ENCODE measurements around the gene TREX2.

TREX2 gene

DNA sequence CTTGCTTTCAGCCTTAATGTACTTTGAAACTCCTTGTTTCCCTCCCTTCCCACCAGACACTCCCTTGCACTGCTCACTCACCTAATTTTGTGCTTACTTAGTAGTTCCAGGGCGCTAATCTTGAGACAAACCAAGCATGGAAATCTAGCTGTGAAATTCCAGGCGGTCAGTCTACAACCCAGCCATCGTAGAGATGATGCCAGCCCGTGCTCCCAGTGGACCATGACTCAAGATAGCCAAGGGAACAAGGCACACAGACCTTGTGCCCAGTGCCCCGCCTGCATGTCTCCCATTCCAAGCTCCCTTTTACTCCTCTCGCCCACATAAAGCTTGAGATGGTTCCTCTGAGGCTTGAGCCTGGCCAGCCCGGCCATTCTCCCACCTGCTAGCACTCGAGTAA, 11.1 kb downstream of the TREX2 start:
- no peak for DNase-seq (ENCODE audit: low spot score)

DNA sequence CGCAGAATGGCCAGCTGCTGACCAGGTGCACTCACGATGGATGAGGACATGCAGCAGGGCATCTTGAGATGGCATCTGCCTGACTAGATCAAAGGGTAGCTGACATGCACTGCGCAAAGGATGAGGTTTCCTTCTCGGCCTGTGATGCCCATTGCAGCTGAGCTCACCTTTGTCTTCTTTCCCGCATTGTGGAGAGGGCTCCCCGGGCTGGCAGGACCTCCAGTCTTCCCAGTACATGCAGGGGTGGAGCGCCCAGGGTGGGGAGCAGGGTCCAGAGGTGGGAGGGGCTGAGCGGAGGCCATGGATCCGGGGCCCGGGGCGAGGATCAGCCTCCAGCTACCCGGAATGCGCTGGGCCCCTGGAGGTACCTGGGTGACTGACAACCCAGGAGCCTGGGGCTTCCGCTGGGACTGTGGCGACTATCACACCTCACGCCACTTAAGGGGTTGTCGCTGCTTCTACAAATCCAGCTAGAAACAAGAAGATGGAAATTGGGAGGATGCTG, 12.0 kb downstream of the TREX2 start:
- DNase-seq (ENCODE audit: low spot score): no peak

DNA sequence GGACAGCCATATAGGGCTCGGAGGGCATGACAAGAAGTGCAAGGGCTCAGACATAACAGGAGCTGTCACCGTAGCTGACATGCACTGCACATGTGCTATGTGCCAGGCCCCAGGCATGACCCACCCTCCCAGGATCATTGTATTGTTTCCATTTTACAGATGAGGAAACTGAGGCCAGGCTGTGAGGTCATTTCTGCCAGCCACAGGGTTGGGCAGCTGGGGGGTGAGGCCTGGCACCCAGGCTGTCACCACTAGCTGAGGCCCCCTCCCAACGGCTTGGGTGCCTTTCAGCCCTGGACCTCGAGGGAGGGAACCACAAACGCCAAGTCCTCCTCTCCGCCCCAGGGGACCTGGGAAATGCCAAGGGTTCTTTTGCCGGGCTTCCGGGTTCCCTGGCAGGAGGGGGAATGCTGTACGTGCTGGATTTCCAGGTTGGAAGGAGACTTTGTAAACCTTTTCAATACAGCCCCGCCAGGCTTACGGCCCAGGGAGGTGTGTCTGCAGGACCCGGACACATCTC, 12.6 kb downstream of the TREX2 start:
- no peak for DNase-seq (ENCODE audit: low spot score)

DNA sequence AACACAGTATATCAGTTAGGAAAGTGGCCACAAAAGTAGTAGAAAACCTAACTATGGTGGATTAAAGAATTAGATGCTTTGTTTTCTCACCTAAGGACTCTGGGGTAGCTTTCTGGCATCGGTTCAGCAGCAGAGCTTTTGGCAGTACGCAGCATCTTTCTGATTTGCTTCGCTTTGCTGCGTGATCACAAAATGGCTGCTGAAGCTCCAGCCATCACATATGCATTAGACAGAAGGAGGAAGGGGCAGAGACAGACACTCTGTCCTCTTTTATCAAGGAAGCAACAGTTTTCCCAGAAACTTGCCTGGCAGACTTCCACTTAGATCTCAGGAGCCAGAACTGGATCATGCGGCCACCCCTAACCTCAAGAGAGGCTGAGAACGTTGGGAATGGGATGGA, 15.1 kb downstream of the TREX2 start:
- no peak for DNase-seq (ENCODE audit: low spot score)

DNA sequence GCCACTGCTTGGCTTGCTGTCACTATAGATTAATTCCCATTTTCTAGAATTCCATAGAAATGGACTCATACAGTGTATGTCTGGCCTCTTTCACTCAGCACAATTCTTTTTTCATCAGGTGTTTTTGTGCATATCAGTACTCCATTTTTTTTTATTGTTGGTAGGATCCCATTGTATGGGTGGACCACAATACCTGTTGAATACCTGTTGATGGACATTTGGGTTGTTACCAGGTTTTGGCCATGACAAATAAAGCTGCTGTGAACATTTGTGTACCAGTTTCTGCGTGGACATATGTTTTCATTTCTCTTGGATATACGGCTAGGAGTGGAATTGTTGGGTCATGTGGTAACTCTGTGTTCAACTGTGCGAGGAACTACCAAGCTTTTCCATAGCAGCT, 19.7 kb downstream of the TREX2 start:
- no peak for DNase-seq (ENCODE audit: low spot score)

DNA sequence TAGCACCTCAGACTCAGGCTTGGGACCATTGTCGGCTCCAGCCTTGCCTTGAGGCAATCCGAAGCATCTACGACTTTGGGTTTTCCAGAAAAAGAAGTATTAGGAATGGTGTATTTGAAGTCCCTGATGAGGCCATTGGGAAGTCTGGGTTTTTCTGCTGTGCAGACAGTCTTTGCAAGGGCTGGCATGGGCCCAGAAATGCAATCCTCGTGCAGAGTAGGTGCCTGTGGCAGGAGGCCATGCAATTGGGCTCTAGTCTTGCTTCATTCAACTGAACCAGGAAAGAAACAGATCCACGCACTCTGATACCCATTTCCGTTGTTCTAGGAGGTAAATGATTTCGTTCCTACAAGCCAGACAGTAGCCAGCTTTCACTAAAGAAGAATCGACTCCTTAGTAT, 22.2 kb downstream of the TREX2 start:
- DNase-seq (ENCODE audit: low spot score): no peak

DNA sequence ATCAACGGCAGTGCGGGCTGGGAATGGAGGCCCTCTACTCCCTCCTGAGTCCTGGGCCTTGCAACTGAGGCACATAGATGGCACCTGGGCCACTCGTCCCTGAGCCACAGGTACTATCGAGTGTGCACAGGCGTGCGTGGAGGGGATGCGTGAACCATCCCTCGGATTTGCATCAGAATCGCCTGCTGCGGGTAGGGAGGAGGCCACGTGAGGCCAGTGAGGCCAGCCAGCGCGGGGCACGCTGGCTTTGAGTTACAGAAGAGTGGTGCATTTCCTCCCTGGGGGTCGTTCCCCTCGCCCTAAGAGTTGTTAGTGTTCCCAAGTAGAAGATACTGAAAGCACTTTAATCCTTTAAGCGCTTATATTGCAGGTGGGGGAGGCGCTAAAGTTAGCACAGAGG, 24.0 kb downstream of the TREX2 start:
- no peak for DNase-seq (ENCODE audit: low spot score)

DNA sequence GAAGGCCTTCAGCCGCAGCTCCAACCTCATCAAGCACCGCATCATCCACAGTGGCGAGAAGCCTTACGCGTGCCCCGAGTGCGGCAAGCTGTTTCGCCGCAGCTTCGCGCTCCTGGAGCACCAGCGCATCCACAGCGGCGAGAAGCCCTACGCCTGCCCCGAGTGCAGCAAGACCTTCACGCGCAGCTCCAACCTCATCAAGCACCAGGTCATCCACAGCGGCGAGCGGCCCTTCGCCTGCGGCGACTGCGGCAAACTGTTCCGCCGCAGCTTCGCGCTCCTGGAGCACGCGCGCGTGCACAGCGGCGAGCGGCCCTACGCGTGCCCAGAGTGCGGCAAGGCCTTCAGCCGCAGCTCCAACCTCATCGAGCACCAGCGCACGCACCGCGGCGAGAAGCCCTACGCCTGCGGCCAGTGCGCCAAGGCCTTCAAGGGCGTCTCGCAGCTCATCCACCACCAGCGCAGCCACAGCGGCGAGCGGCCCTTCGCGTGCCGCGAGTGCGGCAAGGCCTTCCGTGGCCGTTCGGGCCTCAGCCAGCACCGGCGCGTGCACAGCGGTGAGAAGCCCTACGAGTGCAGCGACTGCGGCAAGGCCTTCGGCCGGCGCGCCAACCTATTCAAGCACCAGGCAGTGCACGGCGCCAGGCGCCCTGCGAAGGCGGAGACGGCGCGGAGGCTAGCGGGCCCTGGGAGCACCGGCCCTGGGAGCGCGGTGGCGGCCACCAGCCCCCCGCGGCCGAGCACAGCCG, 24.8 kb downstream of the TREX2 start:
- DNase-seq (ENCODE audit: low spot score): no peak

DNA sequence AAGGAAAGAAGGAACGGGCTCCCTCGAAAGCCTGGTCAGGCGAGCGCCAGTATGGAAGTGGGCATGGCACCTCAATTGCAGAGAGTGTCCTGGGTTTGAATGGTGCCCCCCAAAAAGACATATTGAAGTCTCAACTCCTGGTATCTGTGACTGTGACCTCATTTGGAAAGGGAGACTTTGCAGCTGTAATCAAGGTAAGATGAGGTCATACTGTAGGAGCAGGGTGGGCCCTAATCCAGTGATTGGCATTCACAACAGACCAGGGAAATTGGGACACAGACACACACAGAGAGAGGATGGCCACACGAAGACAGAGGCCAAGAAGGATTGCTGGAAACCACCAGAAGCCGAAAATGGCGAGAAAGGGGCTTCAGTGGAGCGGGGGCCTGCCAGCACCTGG, 28.2 kb downstream of the TREX2 start:
- no peak for DNase-seq (ENCODE audit: low spot score)

DNA sequence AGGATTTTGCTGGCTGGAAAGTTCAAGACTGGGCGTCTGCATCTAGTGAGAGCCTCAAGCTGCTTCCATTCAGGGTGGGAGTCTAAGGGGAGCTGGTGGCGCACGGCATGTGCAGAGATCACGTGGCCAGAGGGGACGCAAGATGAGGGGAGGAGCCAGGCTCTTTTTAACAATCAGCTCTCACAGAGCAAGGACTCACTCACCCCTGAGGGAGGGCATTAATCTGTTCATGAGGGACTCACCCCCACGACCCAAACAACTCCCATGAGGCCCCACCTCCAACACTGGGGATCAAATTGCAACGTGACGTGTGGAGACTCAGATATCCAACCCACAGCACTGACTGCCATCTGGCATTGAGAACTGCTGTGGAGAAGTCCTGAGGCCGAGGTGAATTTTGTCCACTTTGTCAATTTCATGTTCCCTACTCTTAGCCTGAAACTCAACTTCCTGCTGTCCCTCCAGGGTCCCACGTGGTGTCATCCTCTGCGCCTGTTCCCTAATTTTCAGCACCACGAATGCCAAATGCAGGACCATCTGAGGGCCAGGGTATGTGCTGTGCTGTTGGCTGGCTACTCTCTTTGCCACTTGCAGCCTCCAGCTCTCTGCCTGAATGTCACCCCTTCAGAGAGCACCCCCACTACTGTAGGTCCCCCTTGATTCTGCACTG, 28.9 kb downstream of the TREX2 start:
- DNase-seq (ENCODE audit: low spot score): no peak

DNA sequence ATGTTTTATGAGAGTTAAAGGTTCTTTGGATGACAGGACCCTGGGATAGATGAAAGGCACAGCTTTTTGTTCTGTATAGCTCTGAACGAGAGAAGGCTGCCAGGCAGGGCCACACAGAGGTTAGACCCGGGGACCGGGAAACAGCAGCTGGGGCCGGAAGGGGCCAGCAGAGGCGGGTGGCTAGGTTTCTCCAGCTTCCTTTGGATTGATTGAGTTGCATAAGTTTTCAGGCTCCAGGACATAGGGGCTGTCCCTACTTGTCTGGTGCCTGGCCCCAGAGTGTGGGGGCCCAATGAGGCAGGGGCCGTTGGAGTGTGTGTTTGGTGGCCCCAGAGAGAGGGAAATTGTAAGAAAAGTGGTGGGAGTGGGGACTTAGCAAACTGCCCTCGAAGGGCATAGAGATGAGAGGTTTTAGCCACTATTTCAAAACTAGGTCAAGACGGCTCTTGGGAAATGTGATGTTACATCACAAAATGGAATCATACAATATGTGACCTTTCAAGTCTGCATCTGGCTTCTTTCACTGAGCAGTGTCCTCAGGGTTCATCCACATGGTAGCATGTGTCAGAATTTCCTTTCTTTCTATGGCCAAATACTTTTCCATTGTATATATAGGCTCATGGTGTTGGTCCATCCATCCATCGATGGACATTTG, 30.9 kb downstream of the TREX2 start:
- no peak for DNase-seq (ENCODE audit: low spot score)

DNA sequence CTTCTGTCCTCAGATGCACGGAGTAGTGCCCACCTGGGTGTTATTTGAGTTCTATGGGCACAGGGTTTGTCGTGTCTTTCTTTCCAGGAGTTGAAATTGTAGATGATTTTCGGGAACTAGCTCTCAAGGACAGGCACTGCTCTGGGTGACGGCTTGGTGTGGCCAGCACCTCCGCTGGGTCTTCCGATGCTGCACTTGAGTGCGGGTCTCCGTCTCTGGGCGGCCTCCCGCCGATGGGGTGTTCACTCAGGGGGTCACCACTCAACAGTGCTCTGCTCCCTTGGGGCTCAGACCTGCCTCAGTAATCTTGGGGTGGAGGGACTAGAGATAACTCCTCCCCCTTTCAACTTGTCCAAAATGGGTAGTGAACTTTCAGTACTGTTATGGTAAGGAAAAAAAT, 32.1 kb downstream of the TREX2 start:
- DNase-seq (ENCODE audit: low spot score): no peak

DNA sequence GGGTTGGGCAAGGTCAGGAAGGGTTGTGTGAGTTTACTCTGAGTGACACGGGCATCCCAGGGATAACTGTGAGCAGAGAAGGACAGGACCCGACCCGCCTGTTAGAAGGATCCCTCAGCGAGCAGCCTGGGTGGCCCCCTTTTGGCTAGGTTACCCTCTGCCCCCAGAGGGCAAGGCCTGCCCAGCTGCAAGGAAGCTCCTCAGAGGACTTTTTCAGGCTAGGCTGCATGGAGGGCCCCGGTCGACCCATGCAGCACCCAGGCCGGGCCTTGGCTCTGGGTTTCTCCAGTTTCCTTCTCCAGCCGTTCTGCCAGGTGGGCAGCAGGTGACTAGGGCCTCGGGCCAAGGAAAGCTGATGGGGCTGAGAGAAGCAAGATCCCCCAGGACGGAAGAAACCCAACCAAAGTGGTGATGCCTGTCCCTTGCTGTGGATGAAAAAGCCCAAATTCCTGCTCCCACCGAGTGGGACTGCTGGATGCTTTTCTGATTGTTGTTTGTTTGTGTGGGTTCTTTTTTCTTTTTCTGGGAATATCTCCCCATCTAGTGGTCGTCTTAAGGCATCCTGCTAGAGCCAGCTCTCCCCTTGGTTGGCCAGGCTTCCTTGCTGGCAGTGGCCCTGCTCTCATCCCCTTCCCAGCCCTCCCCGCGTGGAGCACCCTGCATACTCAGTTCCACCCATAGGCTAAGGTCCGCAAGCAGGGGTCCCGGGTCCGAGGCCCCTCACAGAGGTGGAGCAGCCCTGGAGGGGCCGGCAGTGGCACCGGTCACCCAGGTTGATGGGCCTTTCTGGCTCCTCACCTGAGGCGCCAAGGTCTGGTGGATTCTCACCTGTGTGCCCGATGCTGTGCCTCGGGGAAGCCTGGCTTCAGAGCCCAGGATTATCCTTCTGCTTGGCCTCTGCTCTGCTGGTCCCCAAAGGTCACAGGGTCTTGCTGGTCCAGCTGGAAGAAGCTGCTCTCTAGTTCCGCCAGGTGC, 32.8 kb downstream of the TREX2 start:
- no peak for DNase-seq (ENCODE audit: low spot score)

DNA sequence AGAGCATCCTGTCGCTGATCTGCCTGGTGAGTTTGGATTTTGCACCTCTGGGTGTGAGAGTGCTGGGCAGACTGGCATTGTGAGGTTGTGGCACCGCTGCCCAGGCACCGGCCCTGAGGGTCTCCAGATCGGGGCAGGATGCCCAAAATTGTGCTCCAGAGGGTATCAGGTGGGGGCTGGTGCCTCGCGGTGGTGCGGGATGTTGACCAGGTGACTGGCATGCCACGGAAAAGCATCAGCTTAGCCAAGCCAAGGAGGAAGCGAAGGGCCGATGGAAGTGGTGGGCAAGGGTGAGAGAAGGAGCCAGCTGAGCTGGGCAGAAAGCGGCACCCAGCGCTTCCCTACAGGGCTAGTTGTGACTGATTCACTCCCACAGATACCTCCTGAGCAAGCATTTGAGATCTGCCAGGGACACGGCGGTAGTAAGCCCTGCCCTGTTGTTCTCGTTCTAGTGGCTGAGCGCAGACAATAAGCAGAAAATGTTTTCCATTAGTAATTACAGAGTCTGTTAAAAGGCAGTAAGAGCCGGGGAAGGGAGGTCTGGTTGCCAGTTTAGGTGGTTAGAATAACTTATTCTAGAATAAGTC, 33.8 kb downstream of the TREX2 start:
- no peak for DNase-seq (ENCODE audit: low spot score)

DNA sequence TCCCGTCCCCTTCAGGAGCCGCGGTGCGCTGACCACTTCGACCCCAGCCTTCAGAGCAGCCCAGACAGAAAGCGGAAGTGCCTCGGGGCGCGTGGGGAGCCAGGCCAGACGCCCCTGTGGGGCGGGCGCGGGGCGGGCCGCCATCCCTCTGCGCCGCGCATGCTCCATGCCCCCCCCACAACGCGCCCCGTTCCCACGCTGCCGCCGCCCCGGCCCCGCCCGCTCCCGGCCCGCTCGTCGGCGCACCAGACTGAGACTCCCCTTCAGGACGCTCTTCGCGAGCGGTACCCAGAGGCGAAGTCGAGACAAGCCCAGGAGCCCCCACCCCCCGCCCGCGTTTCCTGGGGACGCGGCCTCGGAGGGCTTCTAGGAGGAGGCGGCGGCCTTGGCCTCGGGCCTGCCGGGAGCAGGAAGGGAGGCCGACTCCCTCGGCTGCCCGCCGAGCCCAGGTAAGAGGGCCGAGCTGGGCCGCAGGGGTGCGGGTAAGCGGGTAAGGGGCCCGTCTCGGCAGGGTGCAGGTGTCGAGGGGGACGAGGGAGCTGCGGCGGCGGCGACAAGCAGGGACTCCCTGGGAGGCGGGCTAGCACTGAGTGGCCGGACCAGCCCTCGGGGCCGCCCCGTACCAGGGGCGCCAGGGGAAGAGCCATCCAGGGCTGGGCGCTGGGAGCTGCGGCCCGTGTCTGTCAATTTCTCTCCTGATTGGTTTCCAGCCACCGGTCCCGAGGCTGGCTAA, 34.4 kb downstream of the TREX2 start, which contains the start of gene ZFP92:
Gene ZFP92, plus strand, starts transcription at position 218 of the 733 bp plus-strand sequence. CDS start 6,851 bp downstream, outside the sequence.
- DNase-seq (ENCODE audit: low spot score): no peak

DNA sequence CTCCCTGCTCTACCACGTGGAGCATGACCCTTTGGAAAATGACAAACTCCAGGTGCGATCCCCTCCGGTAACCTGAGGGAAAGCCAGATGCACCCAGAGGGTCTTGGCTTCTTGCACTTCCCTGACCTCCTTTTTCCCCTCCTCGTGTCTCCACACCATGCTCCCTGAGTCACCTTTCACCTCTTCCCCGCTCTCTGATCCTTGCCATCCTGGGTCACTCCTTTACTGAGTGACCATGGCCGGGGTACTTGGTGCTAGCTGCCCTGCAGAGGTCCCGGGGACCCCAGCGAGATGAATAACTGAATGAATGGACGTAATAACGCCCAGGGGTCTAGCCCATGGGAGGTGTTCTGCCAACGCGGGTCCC, 35.0 kb downstream of the TREX2 start:
- no peak for DNase-seq (ENCODE audit: low spot score)

DNA sequence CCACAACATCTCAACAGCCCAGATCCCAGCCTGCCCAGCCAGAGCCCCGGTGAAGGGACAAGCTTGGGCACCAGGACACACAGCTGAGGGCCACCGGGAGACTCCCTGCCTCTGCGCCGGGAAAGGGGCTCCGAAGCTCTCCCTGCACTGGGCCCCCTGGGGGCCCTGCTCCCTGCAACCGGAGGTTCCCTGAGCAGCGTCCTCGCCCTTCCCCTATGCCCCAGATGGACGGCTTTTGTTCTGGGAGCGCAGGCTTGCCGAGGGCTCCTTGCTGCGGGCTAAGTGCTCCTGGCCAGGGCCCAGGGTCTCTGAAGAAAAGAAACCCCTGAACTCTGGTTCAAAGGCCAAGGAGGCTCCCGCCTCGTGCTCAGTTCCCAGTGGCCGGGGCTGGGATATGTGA, 35.5 kb downstream of the TREX2 start:
- no peak for DNase-seq (ENCODE audit: low spot score)

DNA sequence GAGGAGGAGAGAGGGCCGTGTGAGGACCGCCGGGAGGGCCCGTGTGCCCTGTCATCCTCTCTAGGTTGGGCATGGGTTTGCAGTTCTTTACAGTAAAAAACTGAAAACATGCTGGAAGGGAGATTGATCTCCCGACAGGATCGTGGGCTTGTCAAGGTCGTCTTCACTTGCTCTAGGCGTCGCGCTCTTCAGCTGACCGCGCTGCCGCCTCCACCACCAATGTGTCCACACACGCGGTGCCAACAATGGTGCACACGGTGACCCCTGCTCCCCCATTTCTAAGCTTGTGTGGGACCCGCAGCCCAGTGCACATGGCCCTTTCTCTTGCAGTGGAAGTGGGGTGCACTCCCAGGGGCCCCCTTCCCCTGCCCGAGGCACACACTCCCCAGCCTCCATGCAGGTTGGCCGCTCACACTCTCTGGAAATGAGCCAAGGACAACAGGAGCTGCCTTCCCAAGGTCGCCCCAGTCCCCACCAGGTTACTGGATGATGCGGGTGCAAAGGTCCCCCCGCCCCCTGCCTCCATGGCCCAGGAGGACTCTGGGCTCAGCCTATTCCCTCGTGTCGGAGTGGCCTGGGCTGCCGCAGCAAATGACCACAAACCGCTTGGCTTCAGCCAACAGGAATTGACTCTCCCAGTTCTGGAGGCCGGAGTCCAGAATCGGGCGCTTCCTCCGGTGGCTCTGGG, 36.3 kb downstream of the TREX2 start:
- no peak for DNase-seq (ENCODE audit: low spot score)

DNA sequence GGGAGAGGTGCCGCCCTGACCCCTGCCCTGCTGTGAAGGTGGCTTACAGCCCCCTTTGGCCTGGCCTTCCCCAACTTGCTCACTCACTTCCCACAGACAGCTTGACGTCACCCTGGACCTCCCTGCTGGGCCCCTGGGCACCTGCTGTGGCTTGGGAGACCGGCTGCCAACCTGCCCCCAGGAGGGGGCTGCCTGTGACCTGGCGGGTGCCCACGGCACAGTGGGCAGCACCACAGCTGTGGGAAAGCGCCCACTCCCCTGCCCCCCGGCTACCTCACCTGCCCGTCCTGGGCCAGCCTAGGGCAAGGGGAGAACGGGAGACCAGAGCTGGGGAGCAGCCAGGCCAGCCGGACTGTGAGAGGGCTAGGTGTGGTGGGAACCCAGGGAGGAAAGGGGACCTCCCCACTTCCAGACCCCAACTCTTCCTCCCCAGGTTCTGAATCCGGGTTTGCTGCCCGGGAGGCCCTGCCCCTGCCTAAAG, 36.9 kb downstream of the TREX2 start:
- no peak for DNase-seq (ENCODE audit: low spot score)

DNA sequence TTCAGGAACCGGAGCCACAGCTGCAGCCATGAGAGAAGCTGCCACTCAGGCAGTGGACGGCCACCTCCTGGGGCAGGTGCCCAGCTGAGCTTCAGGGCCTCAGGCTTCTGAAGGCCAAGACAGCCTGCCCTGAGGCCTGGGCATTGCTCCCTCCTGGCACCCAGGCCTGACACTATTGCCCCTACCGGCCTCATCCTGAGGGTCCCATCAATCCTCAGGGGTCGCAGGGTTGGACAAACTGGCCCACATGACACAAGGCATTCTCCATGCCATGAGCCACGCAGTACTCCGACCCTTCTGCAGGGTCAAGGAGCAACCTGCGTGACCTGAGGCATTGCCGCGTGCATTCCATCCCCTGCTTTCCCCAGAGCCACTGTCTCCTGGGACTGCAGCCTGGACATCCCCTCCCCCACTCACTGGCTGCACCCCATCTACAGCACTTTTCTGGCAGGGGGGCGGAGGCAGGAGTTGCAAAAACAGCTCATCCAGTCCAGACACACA, 37.6 kb downstream of the TREX2 start:
- no peak for DNase-seq (ENCODE audit: low spot score)
